ENCODE data around the gene INPP5A. TPM values are rescaled to one million over a fixed set of nuclear protein-coding genes. Genes with fewer than 3 reads are reported as not detected.

The INPP5A gene
- total RNA-seq, 2 donors from 2014 or later, result 74.4 to 95.3 TPM

DNA sequence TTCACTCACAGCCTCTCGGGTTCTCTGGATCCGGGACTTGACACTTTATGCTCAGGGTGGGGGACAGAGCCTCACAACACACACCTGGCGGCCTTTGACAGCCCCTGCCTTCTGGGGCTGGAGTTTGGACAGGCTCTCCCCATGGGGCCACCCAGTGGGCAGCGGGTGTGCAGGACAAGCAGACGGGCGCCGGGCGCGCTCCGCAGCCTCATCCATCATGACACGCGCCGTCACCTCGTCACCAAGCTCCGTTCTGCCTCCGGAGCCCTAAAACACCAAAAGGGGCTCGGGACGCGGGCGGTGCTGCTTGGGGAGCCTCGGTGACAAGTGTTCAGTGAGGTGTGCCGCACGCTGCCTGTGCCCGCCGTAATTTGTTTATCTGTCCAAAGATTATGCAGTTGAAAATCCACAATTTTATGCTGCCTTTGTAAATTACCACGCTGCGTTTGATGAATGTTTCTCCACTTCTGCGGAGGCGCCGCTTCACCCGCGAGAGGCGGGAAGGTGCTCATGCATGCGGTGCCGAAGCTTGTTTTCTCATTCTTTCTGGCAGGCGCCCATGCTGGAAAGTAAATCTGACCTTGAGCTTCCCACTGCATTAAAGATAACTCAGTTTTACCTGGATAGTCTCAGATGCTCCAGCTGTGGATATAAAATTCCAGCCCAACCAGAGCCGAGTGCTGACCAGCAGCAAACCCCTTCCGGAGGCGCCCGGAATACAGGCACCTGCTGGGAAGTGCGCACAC lies 242.1 kb downstream of the INPP5A start:
- intact Hi-C loops (cut with DNase I), result no loop called here
- ATAC-seq, result no peak
- DNase-seq, result no peak

GRCh38 chr10:132780356-132780755 lies 242.8 kb downstream of the INPP5A start:
- intact Hi-C loops (cut with DNase I), result no loop called here
- no peak for ATAC-seq

GRCh38 chr10:132781556-132781955 lies 244.0 kb downstream of the INPP5A start:
- no peak for DNase-seq
- intact Hi-C loops (cut with DNase I), result no loop called here
- ATAC-seq, result no peak

More at GRCh38 chr10:132780356-132780755, 242.8 kb downstream of the INPP5A start:
- no peak for DNase-seq

GRCh38 chr10:132783165-132783939 lies 245.8 kb downstream of the INPP5A start:
- no peak for DNase-seq
- ATAC-seq, result no peak
- intact Hi-C loops (cut with DNase I), result no loop called here

- no peak for DNase-seq
- ATAC-seq, result no peak
- intact Hi-C loops (cut with DNase I), result no loop called here
Measured at GRCh38 chr10:132783940-132784865, 246.6 kb downstream of the INPP5A start.

DNA sequence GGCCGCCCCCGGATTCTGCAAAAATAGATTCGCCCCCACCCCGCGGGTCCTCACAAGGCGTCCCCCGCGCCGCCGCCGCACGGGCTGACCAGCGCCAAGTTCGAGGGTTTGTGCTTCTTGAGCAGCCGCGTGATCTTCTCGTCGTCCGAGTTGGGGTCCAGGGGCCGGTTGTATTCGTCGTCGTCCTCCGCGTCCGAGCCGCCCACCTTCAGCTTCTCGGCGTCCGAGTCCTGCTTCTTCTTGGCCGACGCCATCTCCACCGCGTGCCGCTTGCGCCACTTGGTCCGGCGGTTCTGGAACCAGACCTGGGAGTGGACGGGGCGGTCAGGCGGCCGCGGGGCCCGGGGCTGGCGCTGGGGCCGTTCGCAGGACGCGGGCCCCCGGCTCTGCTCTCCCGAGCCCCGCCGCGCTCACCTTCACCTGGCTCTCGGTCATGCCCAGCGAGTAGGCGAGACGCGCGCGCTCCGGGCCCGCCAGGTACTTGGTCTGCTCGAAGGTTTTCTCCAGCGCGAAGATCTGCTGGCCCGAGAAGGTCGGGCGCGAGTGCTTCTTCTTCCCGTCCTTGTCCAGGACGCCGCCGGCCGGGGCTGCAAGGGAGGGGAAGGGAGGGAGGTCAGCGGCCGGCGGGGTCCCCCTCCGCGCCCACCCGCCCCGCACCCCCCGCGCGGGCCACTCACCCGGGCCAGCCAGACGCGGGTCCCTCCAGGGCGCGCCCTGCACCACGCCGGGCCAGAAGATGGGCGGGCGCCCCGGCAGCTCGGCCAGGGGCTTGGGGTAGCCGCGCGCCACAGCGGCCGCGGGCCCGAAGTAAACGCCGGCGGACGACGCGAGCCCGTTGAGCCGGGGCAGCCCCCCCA lies 247.5 kb downstream of the INPP5A start:
- no peak for ATAC-seq
- DNase-seq, result no peak
- intact Hi-C loops (cut with DNase I), result no loop called here

GRCh38 chr10:132785723-132786475 lies 248.3 kb downstream of the INPP5A start, which contains the start of gene NKX6-2:
Gene NKX6-2 (minus strand): TSS chr10:132786147. CDS start chr10:132785948, 199 bp downstream.
- no peak for DNase-seq
- intact Hi-C loops (cut with DNase I), result no loop called here
- ATAC-seq, result no peak

DNA sequence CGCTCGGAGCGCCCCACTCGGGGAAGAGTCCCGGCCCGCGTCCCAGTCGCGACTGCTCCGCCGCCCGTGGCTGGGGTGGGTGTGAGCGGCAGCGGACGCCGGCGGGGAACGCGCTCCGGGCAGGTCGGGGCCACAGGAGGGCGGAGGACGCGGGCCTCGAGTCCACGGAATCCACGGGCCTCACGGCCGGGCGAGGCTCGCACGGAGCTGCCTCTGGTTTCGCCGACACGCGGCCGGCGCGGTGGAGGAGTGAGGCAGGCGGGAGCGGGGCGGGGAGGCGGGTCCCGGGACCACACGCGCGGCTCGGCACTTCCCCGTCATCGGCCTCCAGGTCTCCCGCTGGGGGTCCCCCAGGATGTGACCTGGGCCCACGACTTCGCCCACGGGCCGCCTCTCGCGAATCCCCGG lies 248.9 kb downstream of the INPP5A start:
- intact Hi-C loops (cut with DNase I), result no loop called here
- DNase-seq, result no peak

GRCh38 chr10:132786884-132787494 lies 249.4 kb downstream of the INPP5A start:
- ATAC-seq, result no peak
- DNase-seq, result no peak

More for the DNA sequence above, 248.9 kb downstream of the INPP5A start:
- no peak for ATAC-seq

DNA sequence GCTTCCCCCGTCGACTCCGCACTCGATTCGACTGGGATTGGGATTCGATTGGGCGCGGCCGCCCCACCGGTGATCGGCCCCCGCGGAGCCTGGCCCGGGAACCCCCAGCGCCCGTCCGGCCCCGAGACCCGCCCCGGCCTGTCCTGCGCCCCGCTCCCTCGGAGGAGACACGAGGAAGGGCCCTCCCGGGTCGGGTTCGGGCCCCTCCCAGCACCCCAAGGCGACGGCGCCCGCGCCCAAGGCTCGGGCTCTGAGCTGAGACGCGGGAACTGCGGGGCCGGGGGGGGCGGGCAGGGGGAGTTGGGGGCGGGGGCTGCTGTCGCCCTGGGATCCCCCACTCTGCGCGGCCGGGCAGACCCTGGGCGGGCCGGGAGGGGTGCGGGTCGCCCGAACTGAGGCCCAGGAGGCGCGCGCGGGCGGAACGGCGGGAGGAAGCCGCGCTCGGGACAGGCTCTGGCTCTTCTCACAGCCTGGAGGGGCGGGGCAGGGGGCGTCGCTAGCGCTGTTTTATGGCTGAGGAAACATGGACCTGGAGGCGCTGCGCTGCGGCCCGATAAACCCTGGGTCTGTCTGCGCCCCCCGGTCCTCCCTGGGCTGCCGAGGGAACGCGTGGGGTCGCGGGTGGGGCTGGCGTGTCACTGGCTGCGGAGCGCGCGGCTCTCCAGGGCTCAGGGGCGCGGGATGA lies 250.1 kb downstream of the INPP5A start:
- no peak for DNase-seq
- intact Hi-C loops (cut with DNase I), result no loop called here
- ATAC-seq, result no peak

More at GRCh38 chr10:132786884-132787494, 249.4 kb downstream of the INPP5A start:
- intact Hi-C loops (cut with DNase I), result no loop called here

GRCh38 chr10:132788180-132788830 lies 250.7 kb downstream of the INPP5A start:
- no peak for DNase-seq
- intact Hi-C loops (cut with DNase I), result no loop called here
- ATAC-seq, result peak in 1 of 2 donors; percentile 9

DNA sequence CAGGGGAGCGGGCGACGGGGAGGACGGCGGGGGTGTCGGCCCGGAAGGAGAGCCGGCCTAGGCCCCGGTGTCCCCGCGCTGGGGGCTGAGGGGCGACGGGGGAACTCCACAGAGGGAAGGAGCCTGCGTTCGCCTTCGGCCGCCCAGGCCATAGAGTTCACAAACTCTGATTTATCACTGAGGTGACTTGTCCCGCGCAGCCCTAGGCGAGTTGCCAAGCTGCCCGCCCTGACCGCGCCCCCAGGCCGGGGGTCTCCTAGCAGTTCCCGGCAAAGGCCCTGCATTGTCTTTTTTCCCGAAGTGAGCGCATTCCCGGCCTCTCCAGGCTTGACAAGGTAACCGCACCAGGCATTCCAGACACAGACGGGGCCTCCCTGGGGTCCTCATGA lies 251.2 kb downstream of the INPP5A start:
- DNase-seq, result no peak
- intact Hi-C loops (cut with DNase I), result no loop called here

DNA sequence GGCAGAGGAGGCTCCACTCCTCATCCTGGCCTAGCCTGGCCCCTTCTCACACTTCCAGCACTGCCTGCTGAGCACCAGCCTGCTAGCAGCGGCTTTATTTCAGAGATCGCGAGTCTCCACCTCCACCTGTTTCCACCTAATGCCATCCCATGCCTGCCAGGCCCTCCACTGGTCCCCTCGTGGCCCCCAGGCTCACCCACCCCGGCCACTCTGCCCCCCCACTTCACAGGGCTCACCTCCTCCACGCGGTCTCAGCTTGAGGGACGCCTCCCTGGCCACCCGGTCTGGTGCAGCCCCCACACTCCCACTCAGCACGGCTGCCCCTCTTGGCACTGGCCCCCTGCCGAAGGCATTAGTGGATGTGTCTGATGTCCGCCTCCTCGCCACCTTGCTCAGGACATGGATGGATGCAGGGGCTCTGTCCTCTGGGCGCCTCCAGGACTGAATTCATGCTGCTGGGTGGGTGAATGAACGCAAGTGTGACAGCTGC lies 252.1 kb downstream of the INPP5A start:
- DNase-seq (no peak), ATAC-seq (no peak)
- intact Hi-C loops (cut with DNase I), result no loop called here

More for the DNA sequence above, 251.2 kb downstream of the INPP5A start:
- ATAC-seq, result no peak

DNA sequence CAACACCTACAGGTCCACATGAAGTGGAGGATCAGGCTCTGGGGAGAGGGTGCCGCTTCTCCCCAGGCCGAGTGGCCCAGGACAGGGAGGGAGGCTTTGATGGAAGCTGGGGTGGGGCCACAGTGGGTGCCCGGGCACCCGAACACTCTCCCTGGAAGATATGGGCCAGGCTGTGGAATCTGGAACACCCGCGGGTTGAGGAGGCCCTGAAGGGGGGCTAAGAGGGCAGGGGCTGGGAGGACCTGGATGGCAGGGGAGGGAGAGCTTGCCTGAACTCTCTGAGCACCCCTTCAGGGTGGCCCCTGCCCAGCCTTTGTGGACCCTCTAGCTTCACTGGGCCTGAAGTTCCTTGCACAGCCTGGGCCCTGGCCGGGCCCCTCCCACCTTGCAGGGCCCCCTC lies 252.9 kb downstream of the INPP5A start:
- no peak for ATAC-seq
- no peak for DNase-seq
- intact Hi-C loops (cut with DNase I), result no loop called here

GRCh38 chr10:132790934-132791829 lies 253.6 kb downstream of the INPP5A start:
- ATAC-seq (no peak), DNase-seq (no peak)
- intact Hi-C loops (cut with DNase I), result no loop called here

Data from left cardiac atrium (tissue), 4 donors.